GM21360 (cell line): ENCODE measurements around the gene TMEM145.
"Not testable (repeated sequence)": the region's sequence is repeated elsewhere in the genome, so short reads cannot be mapped to it uniquely, and the experiment has no call there.

ENCODE experiments used
- ATAC-seq: cut with Tn5 transposase; IDR thresholded peaks from one replicate; pipeline ENCODE4 v1.9.1; 2021; ENCODE audit warnings: mild to moderate bottlenecking, moderate library complexity; ENCODE audit not compliant: unreplicated experiment

Gene TMEM145

DNA sequence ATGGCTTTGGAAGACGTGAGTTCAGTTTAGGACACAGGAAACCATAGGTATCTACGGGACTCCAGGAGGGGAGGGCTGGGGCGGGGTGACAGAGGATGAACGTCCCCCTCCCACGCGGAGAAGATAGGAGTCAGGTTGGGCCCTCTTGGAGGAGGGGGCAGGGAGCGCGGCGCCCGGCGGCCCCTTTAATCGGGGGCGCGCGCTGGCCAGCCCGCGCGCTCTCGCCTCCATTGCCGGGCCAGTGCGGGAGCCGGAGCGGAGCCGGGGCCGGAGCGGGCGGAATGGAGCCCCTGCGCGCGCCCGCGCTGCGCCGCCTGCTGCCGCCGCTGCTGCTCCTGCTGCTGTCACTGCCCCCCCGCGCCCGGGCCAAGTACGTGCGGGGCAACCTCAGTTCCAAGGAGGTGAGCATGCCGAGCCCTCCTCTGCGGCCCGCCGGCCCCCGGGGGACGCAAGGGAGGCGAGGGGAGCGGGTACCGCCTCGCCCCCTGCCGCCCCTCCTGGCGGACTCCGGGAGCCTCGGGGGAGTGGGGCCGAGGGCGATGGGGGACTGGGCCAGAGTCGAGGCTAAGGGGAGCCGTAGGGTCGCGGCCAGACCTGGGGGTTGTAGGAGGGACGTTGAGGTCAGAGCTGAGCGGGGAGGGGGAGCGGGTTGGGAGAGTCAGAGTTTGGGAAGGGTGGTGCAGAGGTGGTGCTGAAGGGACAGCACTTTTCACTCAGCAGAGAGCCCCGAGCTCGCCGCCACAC lies at the start of gene TMEM145:
TSS of gene TMEM145 (plus strand) at position 214 of the 744 bp plus-strand sequence. CDS start at position 282, 68 bp downstream.
- no peak for ATAC-seq

DNA sequence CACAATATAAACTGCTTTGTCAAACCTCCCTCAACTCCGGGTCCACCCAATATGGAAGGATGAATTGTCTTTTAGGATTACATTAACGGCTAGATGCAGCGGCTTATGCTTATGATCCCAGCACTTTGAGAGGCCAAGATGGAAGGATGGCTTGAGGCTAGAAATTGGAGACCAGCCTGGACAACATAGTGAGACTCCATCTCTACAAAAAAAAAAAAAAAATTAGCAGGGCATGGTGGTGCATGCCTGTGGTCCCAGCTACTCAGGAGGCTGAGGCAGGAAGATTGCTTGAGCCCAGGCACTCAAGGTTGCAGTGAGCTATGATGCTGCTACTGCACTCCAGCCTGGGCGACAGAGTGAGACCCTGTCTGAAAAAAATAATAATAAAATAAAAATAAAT lies 47.0 kb upstream of the TMEM145 start:
- ATAC-seq, result not testable (repeated sequence)

DNA sequence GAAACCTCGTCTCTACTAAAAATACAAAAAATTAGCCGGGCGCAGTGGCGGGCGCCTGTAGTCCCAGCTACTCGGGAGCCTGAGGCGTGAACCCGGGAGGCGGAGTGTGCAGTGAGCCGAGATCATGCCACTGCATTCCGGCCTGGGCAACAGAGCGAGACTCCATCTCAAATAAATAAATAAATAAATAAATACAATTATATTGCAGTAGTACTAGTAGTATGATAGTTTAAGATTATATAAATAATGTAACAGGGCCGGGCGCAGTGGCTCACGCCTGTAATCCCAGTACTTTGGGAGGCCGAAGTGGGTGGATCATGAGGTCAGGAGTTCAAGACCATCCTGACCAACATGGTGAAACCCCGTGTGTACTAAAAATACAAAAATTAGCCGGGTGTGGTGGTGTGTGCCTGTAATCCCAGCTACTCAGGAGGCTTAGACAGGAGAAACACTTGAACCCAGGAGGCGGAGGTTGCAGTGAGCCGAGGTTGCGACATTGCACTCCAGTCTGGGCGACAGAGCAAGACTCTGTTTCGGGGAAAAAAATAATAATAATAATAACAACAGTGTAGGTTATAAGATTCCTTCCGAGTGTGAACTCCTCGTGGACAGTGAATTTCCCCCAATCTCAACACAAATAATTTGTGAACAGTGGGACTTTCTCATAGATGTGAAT lies 46.0 kb upstream of the TMEM145 start:
- not testable (repeated sequence) for ATAC-seq

DNA sequence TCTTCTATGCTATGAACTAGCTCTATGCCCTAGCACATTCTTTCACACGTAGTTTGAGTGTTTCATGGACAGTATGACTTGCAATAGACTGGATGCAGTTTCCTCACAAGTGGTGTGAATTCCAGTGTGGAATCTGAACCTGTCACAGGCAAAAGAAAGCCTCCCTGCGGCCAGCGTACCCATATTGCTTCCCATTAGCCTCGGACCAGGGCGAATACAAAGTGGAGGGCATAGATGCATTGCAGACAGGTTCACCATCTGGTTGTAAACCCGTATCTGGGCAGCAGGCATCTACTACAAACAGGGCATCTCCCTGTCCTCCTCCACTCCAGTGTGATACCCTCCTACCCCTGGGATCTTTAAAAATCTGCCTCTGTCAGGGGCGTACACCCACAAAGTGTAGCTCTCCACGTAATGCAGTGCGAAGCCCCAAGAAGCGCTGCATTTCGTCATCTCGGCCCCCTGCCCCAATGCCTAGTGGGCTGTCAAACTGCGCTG lies 45.4 kb upstream of the TMEM145 start:
- no peak for ATAC-seq

DNA sequence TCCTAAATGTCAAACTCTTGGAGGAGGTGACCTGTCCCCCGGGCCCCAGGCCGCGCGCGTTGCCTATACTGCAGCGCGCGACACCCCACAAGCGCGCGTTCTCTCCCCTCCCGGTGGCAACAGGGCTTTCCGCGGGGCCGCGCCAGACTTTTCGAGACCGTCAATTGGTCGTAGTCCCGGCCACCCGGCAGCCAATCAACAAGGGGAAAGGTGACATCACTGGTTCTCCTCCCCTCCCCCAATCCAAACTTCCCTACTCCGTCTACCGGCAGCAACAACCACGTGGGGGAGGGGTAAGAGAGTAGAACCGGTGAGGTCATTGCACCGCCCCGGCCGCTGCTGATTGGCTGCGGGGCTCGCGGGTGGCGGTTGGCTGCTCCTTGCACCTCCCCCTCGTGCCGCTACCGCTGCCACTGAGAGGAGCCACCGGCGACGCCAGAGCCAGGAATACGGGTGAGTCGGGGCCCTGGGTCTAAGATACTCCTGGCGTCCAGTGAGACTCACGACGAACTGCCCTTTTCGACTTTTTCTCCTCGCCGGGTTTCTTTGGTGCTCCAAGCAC lies 44.9 kb upstream of the TMEM145 start:
- peak; percentile 52 for ATAC-seq

DNA sequence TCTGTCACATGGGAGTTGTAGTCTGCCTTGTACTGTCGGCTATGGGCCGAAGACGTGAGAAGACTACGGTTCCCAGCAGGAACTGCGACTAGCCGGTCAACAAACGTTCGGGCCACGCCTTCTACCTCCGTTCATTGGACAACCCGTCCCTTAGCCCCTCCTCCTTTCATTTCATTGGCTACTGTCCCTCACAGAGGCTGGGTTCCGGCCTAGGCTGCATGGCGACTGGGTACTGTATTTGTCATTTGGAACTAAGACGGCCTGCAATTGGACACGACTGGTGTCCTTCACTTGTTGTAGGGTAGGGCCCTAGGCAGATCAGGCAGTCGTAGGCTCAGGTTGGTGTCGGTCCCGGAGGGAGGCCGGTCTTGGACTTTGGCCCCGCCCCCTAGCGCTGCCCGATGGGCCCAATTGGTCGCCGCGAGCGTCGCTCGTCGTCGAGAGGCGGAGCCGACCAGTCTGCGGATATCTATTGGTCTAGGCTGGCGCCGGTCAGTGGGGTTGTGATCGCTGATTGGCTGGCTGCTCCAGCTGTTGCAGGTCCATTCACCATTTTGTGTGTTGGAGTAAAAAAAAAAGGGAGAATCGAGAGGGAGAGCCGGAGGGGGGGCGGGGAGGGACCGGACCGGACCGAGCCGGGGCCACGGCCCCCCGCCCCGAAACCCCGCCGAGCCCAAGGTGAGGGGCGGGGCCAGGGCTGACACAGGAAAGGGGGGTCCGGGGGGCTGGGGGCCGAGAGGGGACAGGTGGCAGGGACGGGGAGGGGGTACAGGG lies 44.2 kb upstream of the TMEM145 start, which contains the start of gene CIC:
TSS of gene CIC (plus strand) at position 549 of the 774 bp plus-strand sequence. CDS start 2,532 bp downstream, outside the sequence.
- peak; percentile 81 for ATAC-seq

DNA sequence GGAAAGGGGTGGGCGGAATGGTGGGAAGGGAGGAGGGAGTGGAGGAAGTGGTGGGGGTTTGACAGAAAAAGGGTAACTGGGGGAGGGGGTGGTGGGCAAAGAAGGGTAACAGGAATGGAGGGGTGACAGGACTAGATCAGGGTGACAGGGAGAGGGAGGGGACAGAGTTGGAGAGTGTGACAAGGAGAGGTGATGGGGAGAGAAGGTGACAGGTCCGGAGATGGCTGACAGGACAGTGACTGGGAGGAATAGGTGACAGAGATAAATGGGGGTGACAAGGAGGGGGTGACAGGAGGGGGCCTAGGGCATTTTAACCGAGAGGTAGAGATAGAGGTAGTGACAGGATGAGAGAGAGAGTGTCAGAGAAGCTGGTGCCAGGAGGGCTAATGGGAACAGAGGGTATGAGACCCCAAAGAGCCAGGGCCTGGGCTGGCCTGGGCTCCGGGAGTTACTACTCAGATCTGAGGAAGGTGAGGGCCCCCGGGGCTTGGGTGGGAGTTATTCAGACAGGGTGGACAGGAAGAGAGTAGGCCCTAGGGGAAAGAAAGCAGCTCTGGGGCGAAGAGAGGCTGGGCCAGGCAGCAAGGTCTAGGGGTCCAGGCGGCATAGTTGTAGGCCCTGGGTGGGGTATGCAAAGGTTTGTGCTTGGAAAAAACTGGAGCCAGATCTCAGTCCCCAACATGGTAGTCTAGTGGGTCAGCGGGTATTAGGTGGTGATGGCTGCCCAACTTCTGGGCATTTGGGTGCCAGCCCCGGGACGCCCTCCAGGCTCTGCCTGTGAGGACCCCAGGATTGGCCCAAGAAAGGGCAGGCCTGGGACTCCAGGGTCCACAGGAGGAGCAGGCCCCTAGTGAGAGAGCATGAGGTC lies 43.4 kb upstream of the TMEM145 start:
- no peak for ATAC-seq

DNA sequence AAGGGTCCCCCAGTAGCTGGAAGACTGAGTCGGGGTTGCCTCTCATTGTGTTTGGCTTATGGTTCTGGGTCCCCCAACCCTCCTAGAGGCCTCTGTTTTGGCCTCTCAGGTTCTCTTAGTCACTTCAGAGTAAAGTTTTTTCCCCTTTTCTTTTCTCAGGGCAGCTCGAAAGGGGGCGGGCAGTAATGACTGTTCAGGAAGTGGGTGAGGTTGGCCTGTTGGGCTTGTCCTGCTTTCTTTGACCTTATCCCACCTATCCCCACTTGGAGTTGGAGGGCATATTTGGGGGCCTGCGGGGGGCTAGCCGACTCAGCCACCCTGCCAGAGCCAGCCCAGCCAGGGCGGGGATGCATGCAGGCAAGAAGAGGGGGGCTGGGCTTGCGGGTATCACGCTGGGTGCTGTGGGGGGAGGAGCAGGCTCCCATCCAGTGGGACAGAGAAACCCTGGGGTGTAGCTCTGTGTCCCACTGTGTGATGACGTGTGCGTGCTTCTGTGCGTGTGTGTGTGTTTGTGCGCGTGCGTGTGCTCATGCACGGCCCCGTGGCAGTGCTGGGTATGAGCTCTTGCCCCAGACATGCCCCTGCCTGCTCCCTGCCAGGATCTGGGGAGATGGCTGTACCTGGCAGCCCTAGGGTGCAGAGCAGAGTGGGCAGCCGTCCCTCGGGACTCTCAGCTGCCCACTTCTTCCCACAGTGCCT lies 42.6 kb upstream of the TMEM145 start:
- no peak for ATAC-seq

DNA sequence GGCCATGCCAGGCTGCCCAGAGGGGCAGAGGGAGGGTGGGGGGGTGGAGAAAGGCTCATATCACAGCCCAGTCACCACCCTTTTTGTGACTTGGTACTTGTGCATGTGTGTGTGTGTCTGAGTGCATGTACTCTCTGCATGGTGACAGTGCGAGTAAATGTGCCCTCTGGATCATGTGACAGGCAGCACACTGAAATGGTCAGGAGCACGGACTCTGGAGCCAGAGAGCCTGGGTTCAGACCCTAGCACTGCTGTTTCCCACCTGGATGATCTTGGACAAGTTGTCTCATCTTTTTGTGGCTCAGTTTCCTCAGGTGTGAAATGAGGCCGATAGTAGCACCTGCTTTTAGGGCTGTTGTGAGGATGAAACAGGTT lies 42.1 kb upstream of the TMEM145 start:
- no peak for ATAC-seq

DNA sequence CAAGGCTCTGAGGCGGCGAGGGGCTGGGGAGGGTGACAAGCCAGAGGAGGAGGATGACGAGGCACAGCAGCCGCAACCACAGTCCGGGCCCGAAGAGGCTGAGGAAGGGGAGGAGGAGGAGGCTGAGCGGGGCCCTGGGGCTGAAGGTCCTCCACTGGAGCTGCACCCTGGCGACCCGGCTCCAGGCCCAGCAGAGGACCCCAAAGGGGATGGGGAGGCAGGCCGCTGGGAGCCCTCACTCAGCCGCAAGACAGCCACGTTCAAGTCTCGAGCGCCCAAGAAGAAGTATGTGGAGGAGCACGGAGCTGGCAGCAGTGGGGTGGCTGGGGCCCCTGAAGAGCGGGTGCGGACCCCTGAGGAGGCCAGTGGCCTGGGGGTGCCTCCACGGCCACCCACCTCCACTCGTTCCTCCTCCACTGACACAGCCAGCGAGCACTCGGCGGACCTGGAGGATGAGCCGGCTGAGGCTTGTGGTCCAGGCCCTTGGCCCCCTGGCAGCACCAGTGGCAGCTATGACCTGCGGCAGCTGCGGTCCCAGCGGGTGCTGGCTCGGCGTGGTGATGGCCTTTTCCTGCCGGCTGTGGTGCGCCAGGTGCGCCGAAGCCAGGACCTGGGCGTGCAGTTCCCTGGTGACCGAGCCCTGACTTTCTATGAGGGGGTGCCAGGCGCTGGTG lies 41.1 kb upstream of the TMEM145 start:
- no peak for ATAC-seq

DNA sequence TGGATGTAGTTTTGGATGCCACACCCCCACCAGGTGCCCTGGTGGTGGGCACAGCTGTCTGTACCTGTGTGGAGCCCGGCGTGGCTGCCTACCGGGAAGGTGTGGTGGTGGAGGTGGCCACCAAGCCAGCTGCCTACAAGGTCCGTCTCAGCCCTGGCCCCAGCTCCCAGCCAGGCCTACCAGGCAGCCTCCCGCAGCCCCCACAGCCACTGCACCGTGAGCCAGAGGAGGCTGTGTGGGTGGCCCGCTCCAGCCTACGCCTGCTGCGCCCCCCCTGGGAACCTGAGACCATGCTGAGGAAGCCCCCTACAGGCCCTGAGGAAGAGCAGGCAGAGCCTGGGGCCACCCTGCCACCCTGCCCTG lies 40.6 kb upstream of the TMEM145 start:
- ATAC-seq, result no peak

DNA sequence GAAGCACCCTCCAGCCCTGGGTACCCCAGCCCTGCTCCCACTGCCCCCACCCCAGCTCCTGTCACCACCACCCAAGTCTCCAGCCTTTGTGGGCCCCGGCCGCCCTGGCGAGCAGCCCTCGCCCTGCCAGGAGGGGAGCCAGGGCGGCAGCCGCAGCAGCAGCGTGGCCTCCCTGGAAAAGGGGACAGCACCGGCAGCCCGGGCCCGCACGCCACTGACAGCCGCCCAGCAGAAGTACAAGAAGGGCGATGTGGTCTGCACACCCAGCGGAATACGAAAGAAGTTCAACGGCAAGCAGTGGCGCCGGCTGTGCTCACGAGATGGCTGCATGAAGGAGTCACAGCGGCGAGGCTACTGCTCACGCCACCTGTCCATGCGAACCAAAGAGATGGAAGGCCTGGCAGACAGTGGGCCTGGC lies 40.1 kb upstream of the TMEM145 start:
- ATAC-seq, result no peak

DNA sequence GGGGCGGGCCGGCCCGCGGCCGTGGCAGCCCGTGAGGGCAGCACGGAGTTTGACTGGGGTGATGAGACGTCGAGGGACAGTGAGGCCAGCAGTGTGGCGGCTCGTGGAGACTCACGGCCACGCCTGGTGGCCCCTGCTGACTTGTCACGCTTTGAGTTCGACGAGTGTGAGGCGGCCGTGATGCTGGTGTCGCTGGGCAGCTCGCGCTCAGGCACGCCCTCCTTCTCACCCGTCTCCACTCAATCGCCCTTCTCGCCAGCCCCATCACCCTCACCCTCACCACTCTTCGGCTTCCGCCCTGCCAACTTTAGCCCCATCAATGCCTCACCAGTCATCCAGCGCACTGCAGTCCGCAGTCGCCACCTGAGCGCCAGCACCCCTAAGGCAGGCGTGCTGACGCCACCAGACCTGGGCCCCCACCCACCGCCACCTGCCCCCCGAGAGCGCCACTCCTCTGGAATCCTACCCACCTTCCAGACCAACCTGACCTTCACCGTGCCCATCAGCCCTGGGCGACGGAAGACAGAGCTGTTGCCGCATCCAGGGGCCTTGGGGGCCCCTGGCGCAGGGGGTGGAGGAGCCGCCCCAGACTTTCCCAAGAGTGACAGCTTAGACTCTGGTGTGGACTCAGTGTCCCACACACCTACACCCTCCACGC lies 39.6 kb upstream of the TMEM145 start:
- no peak for ATAC-seq

DNA sequence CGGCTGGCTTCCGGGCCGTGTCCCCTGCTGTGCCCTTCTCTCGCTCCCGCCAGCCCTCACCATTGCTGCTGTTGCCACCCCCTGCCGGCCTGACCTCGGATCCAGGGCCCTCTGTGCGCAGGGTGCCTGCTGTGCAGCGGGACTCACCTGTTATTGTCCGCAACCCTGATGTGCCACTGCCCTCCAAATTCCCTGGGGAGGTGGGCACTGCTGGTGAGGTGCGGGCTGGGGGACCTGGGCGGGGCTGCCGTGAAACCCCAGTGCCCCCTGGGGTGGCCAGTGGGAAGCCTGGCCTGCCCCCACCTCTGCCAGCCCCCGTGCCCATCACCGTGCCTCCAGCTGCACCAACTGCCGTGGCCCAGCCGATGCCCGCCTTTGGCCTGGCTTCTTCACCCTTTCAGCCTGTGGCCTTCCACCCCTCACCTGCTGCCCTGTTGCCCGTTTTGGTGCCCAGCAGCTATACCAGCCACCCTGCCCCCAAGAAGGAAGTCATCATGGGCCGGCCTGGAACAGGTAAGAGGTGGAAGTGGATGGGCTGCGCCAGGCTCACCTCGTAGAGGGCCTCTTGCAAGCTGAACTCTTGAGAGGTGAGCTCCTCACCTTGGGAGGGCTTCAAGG lies 38.9 kb upstream of the TMEM145 start:
- ATAC-seq, result no peak

DNA sequence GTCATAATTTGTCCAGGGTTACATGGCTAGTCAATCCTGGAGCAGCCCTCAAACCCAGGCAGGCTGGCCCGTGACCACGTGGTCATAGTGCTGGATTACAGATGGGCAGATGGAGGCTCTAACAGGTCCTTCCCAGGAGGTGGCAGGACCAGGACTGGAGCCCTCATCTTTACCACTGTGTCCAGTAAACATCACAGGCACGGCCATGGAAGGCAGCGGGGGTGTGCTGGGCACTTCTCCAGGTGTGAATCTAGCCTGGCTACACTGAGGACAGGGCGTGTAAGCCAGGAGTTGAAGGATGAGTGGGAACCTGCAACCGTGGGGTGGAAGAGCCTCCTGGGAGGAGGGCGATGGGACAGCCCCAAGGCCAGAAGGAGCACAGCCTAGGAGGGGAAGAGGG lies 38.0 kb upstream of the TMEM145 start:
- no peak for ATAC-seq

DNA sequence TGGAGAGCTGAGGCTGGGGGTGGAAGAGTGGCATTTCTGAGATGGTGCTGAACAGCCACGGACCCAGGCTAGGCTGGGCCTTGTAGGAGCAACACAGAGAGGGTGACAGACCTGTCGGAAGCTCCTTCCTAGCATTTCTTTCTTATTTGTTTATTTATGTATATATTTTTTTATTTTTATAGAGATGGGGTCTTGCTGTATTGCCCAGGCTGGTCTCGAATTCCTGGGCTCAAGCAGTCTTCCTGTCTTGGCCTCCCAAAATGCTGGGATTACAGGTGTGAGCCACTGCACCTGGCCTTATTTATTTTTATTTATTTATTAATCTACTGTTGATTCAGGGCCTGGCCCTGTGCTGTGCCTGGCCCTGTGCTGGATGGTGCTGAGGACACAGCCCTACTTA lies 37.6 kb upstream of the TMEM145 start:
- ATAC-seq, result no peak

DNA sequence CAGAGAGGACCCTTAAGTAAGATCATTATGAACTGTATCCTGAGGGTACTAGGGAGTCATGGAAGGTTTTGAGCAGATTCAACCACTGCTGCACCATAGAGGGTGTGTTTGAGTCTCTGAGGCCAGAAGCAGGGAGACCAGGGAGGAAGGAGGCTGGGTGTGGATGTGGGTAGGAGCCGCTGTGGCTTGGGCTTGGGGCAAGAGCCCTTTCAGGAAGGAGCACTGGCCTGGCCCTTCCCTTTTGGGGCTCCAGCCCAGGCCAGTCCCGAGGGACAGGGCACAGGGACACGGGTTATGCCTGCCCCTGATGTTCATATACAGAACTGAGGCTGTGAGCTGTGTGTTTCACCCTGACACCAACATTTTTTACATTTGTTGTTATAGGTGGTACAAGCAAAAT lies 36.8 kb upstream of the TMEM145 start:
- ATAC-seq, result no peak

DNA sequence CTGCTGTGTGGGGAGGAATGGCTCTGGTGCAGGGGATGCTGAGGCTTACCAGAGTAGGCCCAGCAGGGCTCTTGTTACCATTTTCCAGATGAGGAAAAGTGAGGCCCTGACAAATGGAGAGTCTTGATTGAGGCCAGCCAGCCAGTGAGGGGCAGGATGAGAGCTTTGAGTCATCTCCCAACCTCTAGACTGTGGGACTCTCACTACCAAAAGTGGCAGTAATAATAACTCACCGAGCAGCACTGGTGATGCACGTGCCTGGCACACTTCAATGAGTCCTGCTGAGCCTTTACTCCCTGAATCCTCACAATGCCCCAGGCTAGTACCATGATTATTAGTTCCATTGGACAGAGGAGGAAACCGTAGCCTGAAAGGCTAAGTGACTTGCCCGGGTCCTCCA lies 36.3 kb upstream of the TMEM145 start:
- no peak for ATAC-seq
